Parathyroid adenoma (tissue), 2 donors: ENCODE measurements around the gene AGFG2.

Source experiments
- H2AFZ ChIP-seq: fragments of 300-600 bp; sonication (generic); one replicate; pipeline ENCODE4 v1.7.0; 2017; ENCODE audit warnings: antibody characterized with exemption, mild to moderate bottlenecking
- H3K27ac ChIP-seq: fragments of 300-600 bp; sonication (generic); one replicate; pipeline ENCODE4 v1.7.0; 2017
- H3K27me3 ChIP-seq: fragments of 300-600 bp; sonication (generic); one replicate; pipeline ENCODE4 v1.7.0; 2017; ENCODE audit warnings: low read length; ENCODE audit not compliant: control insufficient read depth, insufficient read depth
- H3K36me3 ChIP-seq: fragments of 300-600 bp; sonication (generic); one replicate; pipeline ENCODE4 v1.7.0; 2017; ENCODE audit warnings: low read length; ENCODE audit not compliant: control insufficient read depth, insufficient read depth
- H3K4me1 ChIP-seq: fragments of 300-600 bp; sonication (generic); one replicate; pipeline ENCODE4 v1.7.0; 2017; ENCODE audit warnings: control low read depth
- H3K4me2 ChIP-seq: fragments of 300-600 bp; sonication (generic); one replicate; pipeline ENCODE4 v1.7.0; 2017; ENCODE audit warnings: low read length
- H3K4me3 ChIP-seq: fragments of 300-600 bp; sonication (generic); one replicate; pipeline ENCODE4 v1.7.0; 2017; ENCODE audit warnings: low read depth, low read length
- H3K79me2 ChIP-seq: fragments of 300-600 bp; sonication (generic); one replicate; pipeline ENCODE4 v1.7.0; 2017; ENCODE audit warnings: control low read depth
- H3K9ac ChIP-seq: fragments of 300-600 bp; sonication (generic); one replicate; pipeline ENCODE4 v1.7.0; 2017; ENCODE audit warnings: mild to moderate bottlenecking
- H3K9me3 ChIP-seq: fragments of 300-600 bp; sonication (generic); one replicate; pipeline ENCODE4 v1.7.0; 2017; ENCODE audit warnings: low read length; ENCODE audit not compliant: control insufficient read depth
- CTCF ChIP-seq: fragments of 300-600 bp; sonication (generic); IDR thresholded peaks from one replicate; pipeline ENCODE4 v1.7.0; 2017; ENCODE audit warnings: antibody characterized with exemption, mild to moderate bottlenecking
- donor health status: primary hyperparathyroidism.

Gene AGFG2

GRCh38 chr7:100586266-100587025 is 47.4 kb downstream of the AGFG2 start, which contains the start of gene FBXO24:
TSS of gene FBXO24 (plus strand) at chr7:100586328. CDS start at chr7:100586626, 298 bp downstream.
- peak within 1 kb of the TSS; percentile 98 for H3K9ac ChIP-seq
- no peaks in the 10 kb centered on the region for H3K9me3 ChIP-seq
- no peaks in the 10 kb centered on the region for H3K36me3 ChIP-seq
- peak within 1 kb of the TSS; percentile 95 for H3K27ac ChIP-seq
- peak within 1 kb of the TSS; percentile 87 for H3K4me2 ChIP-seq
- peak within 1 kb of the TSS; percentile 89 for H2AFZ ChIP-seq
- H3K4me1 ChIP-seq, result peaks cover 21% of the 10 kb centered on the region
- peak within 1 kb of the TSS; percentile 99 for H3K4me3 ChIP-seq
- peaks cover 3% of the 10 kb centered on the region for H3K79me2 ChIP-seq
- H3K27me3 ChIP-seq, result no peaks in the 10 kb centered on the region
- no peak for TF ChIP-seq CTCF

GRCh38 chr7:100588438-100588837 is 49.4 kb downstream of the AGFG2 start:
- no peaks in the 10 kb centered on the region for H3K36me3 ChIP-seq
- no peak overlapping the region for H2AFZ ChIP-seq
- H3K4me3 ChIP-seq, result no peak overlapping the region
- peak; percentile 45 for TF ChIP-seq CTCF
- H3K4me1 ChIP-seq, result peaks cover 12% of the 10 kb centered on the region
- H3K4me2 ChIP-seq, result no peak overlapping the region
- no peak overlapping the region for H3K27ac ChIP-seq
- no peak overlapping the region for H3K9ac ChIP-seq
- H3K27me3 ChIP-seq, result no peaks in the 10 kb centered on the region
- H3K79me2 ChIP-seq, result no peaks in the 10 kb centered on the region
- H3K9me3 ChIP-seq, result no peaks in the 10 kb centered on the region

DNA sequence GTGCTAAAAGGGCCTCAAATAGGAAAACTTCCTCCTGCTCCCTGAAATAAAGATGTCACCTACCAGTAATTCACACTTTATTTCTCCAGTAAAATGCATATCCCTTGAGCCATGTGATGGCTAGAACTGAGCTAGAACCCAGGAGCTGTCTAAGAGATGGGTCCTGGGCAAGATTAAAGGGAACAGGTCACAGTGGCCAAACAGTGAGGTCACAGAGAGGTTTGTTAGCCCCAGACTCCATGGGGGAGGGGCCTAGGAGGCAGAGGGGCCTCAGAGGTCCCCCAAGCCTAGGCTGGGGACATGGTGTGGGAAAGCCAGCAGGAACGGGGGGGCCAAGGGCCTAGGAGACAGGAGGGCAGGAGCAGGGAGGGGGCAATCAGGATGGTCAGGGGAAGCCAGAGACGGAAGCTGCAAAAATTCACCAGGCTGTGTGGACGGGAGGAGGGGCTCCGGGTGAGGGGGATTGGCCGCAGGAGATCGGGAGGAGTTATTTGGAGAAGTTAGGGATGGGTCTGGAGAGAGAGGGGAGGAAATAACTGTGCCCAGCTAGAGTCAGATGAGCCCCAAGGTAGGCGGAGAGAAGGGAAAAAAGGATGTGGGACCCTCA is 50.4 kb downstream of the AGFG2 start:
- H3K27me3 ChIP-seq, result no peaks in the 10 kb centered on the region
- no peaks in the 10 kb centered on the region for H3K36me3 ChIP-seq
- H3K4me1 ChIP-seq, result peaks cover 5% of the 10 kb centered on the region
- no peak for TF ChIP-seq CTCF
- no peak overlapping the region for H3K4me3 ChIP-seq
- H3K79me2 ChIP-seq, result no peaks in the 10 kb centered on the region
- H3K9me3 ChIP-seq, result no peaks in the 10 kb centered on the region
- no peak overlapping the region for H3K4me2 ChIP-seq
- H2AFZ ChIP-seq, result no peak overlapping the region
- H3K27ac ChIP-seq, result no peak overlapping the region
- H3K9ac ChIP-seq, result no peak overlapping the region

- H3K9ac ChIP-seq, result no peak overlapping the region
- no peak overlapping the region for H3K27ac ChIP-seq
- no peaks in the 10 kb centered on the region for H3K27me3 ChIP-seq
- H3K9me3 ChIP-seq, result no peaks in the 10 kb centered on the region
- no peak overlapping the region for H3K4me2 ChIP-seq
- no peaks in the 10 kb centered on the region for H3K4me1 ChIP-seq
- no peak for TF ChIP-seq CTCF
- H3K79me2 ChIP-seq, result no peaks in the 10 kb centered on the region
- no peaks in the 10 kb centered on the region for H3K36me3 ChIP-seq
- H3K4me3 ChIP-seq, result no peak overlapping the region
- no peak overlapping the region for H2AFZ ChIP-seq
These were observed 51.2 kb downstream of the AGFG2 start for GRCh38 chr7:100590077-100590737.
